Measurements from ENCODE around the gene GLOD4. TPM values are rescaled to one million over a fixed set of nuclear protein-coding genes. Genes with fewer than 3 reads are reported as not detected.

GLOD4 gene
- total and polyA plus RNA-seq, 10 of the 15 experiments (the other 5 are each of a cell fraction or from before 2014, with no cell fraction given): 40.8 to 107 (median 81.2) TPM

GRCh38 chr17:753418-753817 is 28.7 kb downstream of the GLOD4 start:
- Histone ChIP-seq H4K20me1 (ENCODE audit: control insufficient read depth, insufficient read depth) (no peaks in the 10 kb centered on the region), H3K9ac (ENCODE audit: control insufficient read depth, insufficient read depth, low read length) (no peak overlapping the region), H3K79me2 (ENCODE audit: control insufficient read depth, insufficient read depth, low read length) (peaks cover 30% of the 10 kb centered on the region), H3K9me3 (replicated peaks; ENCODE audit: control insufficient read depth, insufficient read depth, low read length) (peaks cover 3% of the 10 kb centered on the region; the same call in 1 of the 3 replicates), H3K36me3 (ENCODE audit: control insufficient read depth in 2 of 2, insufficient read depth in 2 of 2, low read length in 1 of 2) (peaks cover 0 to 2% of the 10 kb centered on the region in 2 experiments; a peak in 1 of 4 replicates), H3K4me2 (ENCODE audit: control insufficient read depth, insufficient read depth) (no peak overlapping the region), H3K4me1 (ENCODE audit: control insufficient read depth, insufficient read depth, low read length) (peaks cover 4% of the 10 kb centered on the region; the same call in 1 of the 2 replicates), H3K27me3 (replicated peaks in 1 of 2; ENCODE audit: control insufficient read depth in 2 of 2, insufficient read depth in 2 of 2, low read length in 1 of 2) (no peaks in the 10 kb centered on the region), H3K27ac (ENCODE audit: control insufficient read depth, insufficient read depth) (no peak overlapping the region), H2AFZ (ENCODE audit: control insufficient read depth, low read depth, low read length) (no peak overlapping the region), H3K4me3 (no peak overlapping the region)
- FAIRE-seq: no peak
- 98% methylated on average over 8 of the region's 13 CpGs for WGBS (ENCODE audit: insufficient coverage, insufficient replicate concordance, low lambda C conversion rate, missing lambda C conversion rate)
- in situ Hi-C loops (cut with MboI): no loop called here
- TF ChIP-seq NR2C2 (IDR thresholded peaks at IDR 0.05; ENCODE audit: borderline replicate concordance, control insufficient read depth, insufficient read length, low read depth) (no peak), NFIC (IDR thresholded peaks at IDR 0.05; ENCODE audit: low read depth, low read length) (no peak), CBX5 (IDR thresholded peaks at IDR 0.05; ENCODE audit: low read depth) (no peak), SMAD5 (IDR thresholded peaks at IDR 0.05; ENCODE audit: low read depth) (no peak), PML (IDR thresholded peaks at IDR 0.05; ENCODE audit: low read length) (no peak), TCF3 (IDR thresholded peaks at IDR 0.05; ENCODE audit: borderline replicate concordance, insufficient read depth, low read depth, low read length) (no peak), ESRRA (IDR thresholded peaks at IDR 0.05; ENCODE audit: low read length) (no peak), CREB1 (IDR thresholded peaks at IDR 0.05; ENCODE audit: low read depth) (no peak)
- TF ChIP-seq, protein P1, sequence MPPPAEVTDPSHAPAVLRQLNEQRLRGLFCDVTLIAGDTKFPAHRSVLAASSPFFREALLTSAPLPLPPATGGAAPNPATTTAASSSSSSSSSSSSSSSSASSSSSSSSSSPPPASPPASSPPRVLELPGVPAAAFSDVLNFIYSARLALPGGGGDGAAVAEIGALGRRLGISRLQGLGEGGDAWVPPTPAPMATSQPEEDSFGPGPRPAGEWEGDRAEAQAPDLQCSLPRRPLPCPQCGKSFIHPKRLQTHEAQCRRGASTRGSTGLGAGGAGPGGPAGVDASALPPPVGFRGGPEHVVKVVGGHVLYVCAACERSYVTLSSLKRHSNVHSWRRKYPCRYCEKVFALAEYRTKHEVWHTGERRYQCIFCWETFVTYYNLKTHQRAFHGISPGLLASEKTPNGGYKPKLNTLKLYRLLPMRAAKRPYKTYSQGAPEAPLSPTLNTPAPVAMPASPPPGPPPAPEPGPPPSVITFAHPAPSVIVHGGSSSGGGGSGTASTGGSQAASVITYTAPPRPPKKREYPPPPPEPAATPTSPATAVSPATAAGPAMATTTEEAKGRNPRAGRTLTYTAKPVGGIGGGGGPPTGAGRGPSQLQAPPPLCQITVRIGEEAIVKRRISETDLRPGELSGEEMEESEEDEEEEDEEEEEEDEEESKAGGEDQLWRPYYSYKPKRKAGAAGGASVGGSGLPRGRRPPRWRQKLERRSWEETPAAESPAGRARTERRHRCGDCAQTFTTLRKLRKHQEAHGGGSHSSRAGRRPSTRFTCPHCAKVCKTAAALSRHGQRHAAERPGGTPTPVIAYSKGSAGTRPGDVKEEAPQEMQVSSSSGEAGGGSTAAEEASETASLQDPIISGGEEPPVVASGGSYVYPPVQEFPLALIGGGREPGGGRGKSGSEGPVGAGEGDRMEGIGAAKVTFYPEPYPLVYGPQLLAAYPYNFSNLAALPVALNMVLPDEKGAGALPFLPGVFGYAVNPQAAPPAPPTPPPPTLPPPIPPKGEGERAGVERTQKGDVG (CRISPR knock-in tag; IDR thresholded peaks at IDR 0.05): no peak
- ChIA-PET RAD21 (ENCODE audit: unreplicated experiment) (interaction anchor here (1.4 to 1.5 kb wide), 2 partner anchors 39 to 243 kb away, joined by 5 read pairs; partner anchors contain the start of genes TIMM22 and VPS53), CTCF (interaction anchor here (0.9 to 1.8 kb wide), 7 partner anchors 8 to 341 kb away, joined by 3 to 7 read pairs (median 5); partner anchors contain the start of genes GLOD4 and MRM3), POLR2A (no interaction called here), SMC1A (ENCODE audit: uncharacterized antibody, unreplicated experiment) (interaction anchor here (0.9 to 1.4 kb wide), 3 partner anchors 21 to 228 kb away, joined by 3 to 4 read pairs (median 4); partner anchors contain the start of genes GLOD4 and MRM3)
- no peak for ATAC-seq
- intact Hi-C loops (cut with micrococcal nuclease; ENCODE audit: unreplicated experiment): no loop called here
- no peak for DNase-seq (ENCODE audit: low read depth, low spot score)
- no TSS peak for BruUV-seq (replicated peaks)

All from GM12878 (cell line).